ENCODE results near the gene TIAM2. TPM values are rescaled to one million over a fixed set of nuclear protein-coding genes. Genes with fewer than 3 reads are reported as not detected.

Gene TIAM2
- total RNA-seq, 1 donor from 2014 or later, result 5.9 TPM

GRCh38 chr6:154994836-154995253 is 270 bp upstream of the TIAM2 start:
- H3K27me3 ChIP-seq (ENCODE audit: low read depth), result peaks cover 30% of the 10 kb centered on the region
- ATAC-seq (no peak), DNase-seq (no peak)
- peak overlapping the region; percentile 50 for H3K4me3 ChIP-seq
- no peaks in the 10 kb centered on the region for H3K9me3 ChIP-seq
- no peak overlapping the region for H3K27ac ChIP-seq
- no peaks in the 10 kb centered on the region for H3K36me3 ChIP-seq
- peaks cover 7% of the 10 kb centered on the region for H3K4me1 ChIP-seq
- no peak for TF ChIP-seq CTCF (IDR thresholded peaks at IDR 0.05)
- intact Hi-C loops (cut with DNase I), result no loop called here

GRCh38 chr6:154996016-154996590 is 988 bp downstream of the TIAM2 start:
- no peak for DNase-seq
- no peaks in the 10 kb centered on the region for H3K9me3 ChIP-seq
- H3K27ac ChIP-seq, result no peak overlapping the region
- H3K4me1 ChIP-seq, result peaks cover 7% of the 10 kb centered on the region
- peaks cover 30% of the 10 kb centered on the region for H3K27me3 ChIP-seq (ENCODE audit: low read depth)
- H3K4me3 ChIP-seq, result peak overlapping the region; percentile 50
- no peak for TF ChIP-seq CTCF (IDR thresholded peaks at IDR 0.05)
- H3K36me3 ChIP-seq, result no peaks in the 10 kb centered on the region
- no peak for ATAC-seq
- intact Hi-C loops (cut with DNase I), result no loop called here

GRCh38 chr6:154996841-154997311 is 1.8 kb downstream of the TIAM2 start:
- Histone ChIP-seq H3K4me1 (peaks cover 7% of the 10 kb centered on the region), H3K9me3 (no peaks in the 10 kb centered on the region), H3K27ac (no peak overlapping the region), H3K4me3 (no peak overlapping the region), H3K36me3 (no peaks in the 10 kb centered on the region), H3K27me3 (ENCODE audit: low read depth) (peaks cover 30% of the 10 kb centered on the region)
- no peak for DNase-seq
- no peak for TF ChIP-seq CTCF (IDR thresholded peaks at IDR 0.05)
- intact Hi-C loops (cut with DNase I), result no loop called here
- no peak for ATAC-seq

GRCh38 chr6:154998855-154999254 is 3.7 kb downstream of the TIAM2 start:
- no peaks in the 10 kb centered on the region for H3K36me3 ChIP-seq
- intact Hi-C loops (cut with DNase I), result no loop called here
- peaks cover 7% of the 10 kb centered on the region for H3K4me1 ChIP-seq
- TF ChIP-seq CTCF (IDR thresholded peaks at IDR 0.05), result no peak
- H3K27me3 ChIP-seq (ENCODE audit: low read depth), result peaks cover 30% of the 10 kb centered on the region
- H3K9me3 ChIP-seq, result no peaks in the 10 kb centered on the region
- ATAC-seq (no peak), DNase-seq (no peak)
- H3K4me3 ChIP-seq, result no peak overlapping the region
- no peak overlapping the region for H3K27ac ChIP-seq

- no peaks in the 10 kb centered on the region for H3K36me3 ChIP-seq
- intact Hi-C loops (cut with DNase I), result no loop called here
- DNase-seq, result no peak
- ATAC-seq, result no peak
- H3K27ac ChIP-seq, result no peak overlapping the region
- no peaks in the 10 kb centered on the region for H3K4me1 ChIP-seq
- peaks cover 14% of the 10 kb centered on the region for H3K27me3 ChIP-seq (ENCODE audit: low read depth)
- no peaks in the 10 kb centered on the region for H3K9me3 ChIP-seq
- no peak overlapping the region for H3K4me3 ChIP-seq
- no peak for TF ChIP-seq CTCF (IDR thresholded peaks at IDR 0.05)
These were observed 6.4 kb downstream of the TIAM2 start for GRCh38 chr6:155001482-155001881.

Data from lower lobe of right lung (tissue), 2 donors.